Measurements from ENCODE around the gene KIAA1217.

- TF ChIP-seq CTCF (IDR thresholded peaks at IDR 0.05; ENCODE audit: low read depth, low read length, poor library complexity, severe bottlenecking) = no peak
- TF ChIP-seq EZH2phosphoT487 (IDR thresholded peaks at IDR 0.05; ENCODE audit: borderline replicate concordance, low read length) = no peak
Observed at GRCh38 chr10:24205821-24206220, 3.1 kb upstream of the KIAA1217 start.
